HEK293 (cell line): ENCODE data around the gene NFIB.

Source experiments
- CTCF ChIA-PET: fragments of 350-600 bp; formaldehyde crosslinking; extraction: SDS; loops from one replicate; lab custom pipeline; 2021; ENCODE audit warnings: antibody characterized with exemption; lab: Yijun Ruan, JAX
- POLR2A ChIA-PET: fragments of 300-600 bp; formaldehyde crosslinking; extraction: SDS; loops from one replicate; lab custom pipeline; 2020; ENCODE audit warnings: antibody characterized with exemption, inconsistent platforms; lab: Yijun Ruan, JAX
- H3K27ac ChIP-seq: fragments of 200-500 bp; sonication (Bioruptor generic); 2 replicates; pipeline ENCODE4 v1.5.1; 2014; ENCODE audit warnings: low read depth, low read length, control low read depth, inconsistent platforms; ENCODE audit errors: extremely low read depth
- H3K36me3 ChIP-seq, 2 experiments: fragments of 200-500 bp in 1 of 2; sonication (Bioruptor generic) in 1 of 2; 1 replicate in 1 of 2; 2 replicates in 1 of 2; pipeline ENCODE4 v1.5.1; 2014 to 2017; ENCODE audit warnings: inconsistent platforms in 2 of 2, low read length in 2 of 2; ENCODE audit not compliant: control insufficient read depth in 2 of 2, insufficient read depth in 1 of 2
- H3K4me1 ChIP-seq: fragments of 200-500 bp; sonication (Bioruptor generic); 2 replicates; pipeline ENCODE4 v1.5.1; 2014; ENCODE audit warnings: mild to moderate bottlenecking, low read length, inconsistent platforms; ENCODE audit not compliant: control insufficient read depth, insufficient read depth
- H3K4me3 ChIP-seq: 2 replicates; pipeline ENCODE4 v1.5.1; 2011; ENCODE audit warnings: low read depth, mild to moderate bottlenecking, control low read depth, low read length, moderate library complexity
- H3K9me3 ChIP-seq: fragments of 200-500 bp; sonication (Bioruptor generic); 2 replicates; pipeline ENCODE4 v1.5.1; 2014; ENCODE audit warnings: low read depth, low read length, inconsistent platforms; ENCODE audit not compliant: control insufficient read depth, insufficient read depth
- BCL11B ChIP-seq: fragments of 450-650 bp; formaldehyde crosslinking; IDR thresholded peaks from 2 replicates; pipeline ENCODE4 v1.5.1; 2016; ENCODE audit warnings: low read depth, missing biosample characterization, missing genetic modification characterization
- HOXA7 ChIP-seq: sonication (generic); formaldehyde crosslinking; IDR thresholded peaks from 2 replicates; pipeline ENCODE4 v1.8.1; 2022; ENCODE audit warnings: missing genetic modification reagents, borderline replicate concordance
- OVOL3 ChIP-seq: fragments of 450-650 bp; formaldehyde crosslinking; IDR thresholded peaks from 2 replicates; pipeline ENCODE4 v1.5.1; 2016; ENCODE audit warnings: missing biosample characterization, missing genetic modification characterization
- RBAK ChIP-seq: fragments of 450-650 bp; formaldehyde crosslinking; IDR thresholded peaks from 2 replicates; pipeline ENCODE4 v1.5.1; 2016; ENCODE audit warnings: missing biosample characterization, missing genetic modification characterization
- SALL2 ChIP-seq: fragments of 450-650 bp; formaldehyde crosslinking; IDR thresholded peaks from 2 replicates; pipeline ENCODE4 v1.5.0; 2017; ENCODE audit warnings: missing biosample characterization, mild to moderate bottlenecking, missing genetic modification characterization, borderline replicate concordance
- SCRT1 ChIP-seq: fragments of 450-650 bp; formaldehyde crosslinking; IDR thresholded peaks from 2 replicates; pipeline ENCODE4 v1.5.1; 2016; ENCODE audit warnings: missing biosample characterization, missing genetic modification characterization, borderline replicate concordance
- TCF7L2 ChIP-seq: IDR thresholded peaks from 2 replicates; pipeline ENCODE4 v1.6.1; 2011; ENCODE audit warnings: low read depth, mild to moderate bottlenecking, inconsistent platforms, low read length, moderate library complexity, borderline replicate concordance
- ZBTB17 ChIP-seq: fragments of 450-650 bp; formaldehyde crosslinking; IDR thresholded peaks from 2 replicates; pipeline ENCODE4 v1.5.1; 2016; ENCODE audit warnings: missing biosample characterization, missing genetic modification characterization
- ZFP41 ChIP-seq: fragments of 450-650 bp; formaldehyde crosslinking; IDR thresholded peaks from 2 replicates; pipeline ENCODE4 v1.5.1; 2016; ENCODE audit warnings: missing biosample characterization, missing genetic modification characterization, borderline replicate concordance
- ZNF112 ChIP-seq: fragments of 450-650 bp; formaldehyde crosslinking; IDR thresholded peaks from 2 replicates; pipeline ENCODE4 v1.5.0; 2017; ENCODE audit warnings: missing biosample characterization, missing genetic modification characterization
- ZNF138 ChIP-seq: fragments of 450-650 bp; formaldehyde crosslinking; IDR thresholded peaks from 2 replicates; pipeline ENCODE4 v1.5.1; 2016; ENCODE audit warnings: missing biosample characterization, missing genetic modification characterization, borderline replicate concordance
- ZNF146 ChIP-seq: fragments of 450-650 bp; formaldehyde crosslinking; IDR thresholded peaks from 2 replicates; pipeline ENCODE4 v1.5.1; 2016; ENCODE audit warnings: missing biosample characterization, missing genetic modification characterization
- ZNF157 ChIP-seq: fragments of 450-650 bp; formaldehyde crosslinking; IDR thresholded peaks from 2 replicates; pipeline ENCODE4 v1.5.1; 2016; ENCODE audit warnings: missing biosample characterization, missing genetic modification characterization
- ZNF266 ChIP-seq: fragments of 450-650 bp; formaldehyde crosslinking; IDR thresholded peaks from 2 replicates; pipeline ENCODE4 v1.5.1; 2016; ENCODE audit warnings: missing biosample characterization, missing genetic modification characterization, low read depth
- ZNF354C ChIP-seq: fragments of 450-650 bp; formaldehyde crosslinking; IDR thresholded peaks from 2 replicates; pipeline ENCODE4 v1.5.1; 2016; ENCODE audit warnings: missing biosample characterization, missing genetic modification characterization, low read depth, borderline replicate concordance
- ZNF366 ChIP-seq: fragments of 450-650 bp; formaldehyde crosslinking; conservative IDR thresholded peaks from 2 replicates; pipeline ENCODE4 v1.5.1; 2016; ENCODE audit warnings: missing biosample characterization, missing genetic modification characterization
- ZNF394 ChIP-seq: fragments of 450-650 bp; formaldehyde crosslinking; IDR thresholded peaks from 2 replicates; pipeline ENCODE4 v1.5.1; 2016; ENCODE audit warnings: missing biosample characterization, missing genetic modification characterization, mild to moderate bottlenecking, moderate library complexity, borderline replicate concordance
- ZNF521 ChIP-seq: fragments of 450-650 bp; formaldehyde crosslinking; IDR thresholded peaks from 2 replicates; pipeline ENCODE4 v1.5.1; 2017; ENCODE audit warnings: missing biosample characterization, mild to moderate bottlenecking, missing genetic modification characterization
- ZNF600 ChIP-seq: fragments of 450-650 bp; formaldehyde crosslinking; IDR thresholded peaks from 2 replicates; pipeline ENCODE4 v1.5.1; 2016; ENCODE audit warnings: missing biosample characterization, missing genetic modification characterization
- ZNF626 ChIP-seq: fragments of 450-650 bp; sonication (Bioruptor Pico); formaldehyde crosslinking; IDR thresholded peaks from 2 replicates; pipeline ENCODE4 v1.5.1; 2018; ENCODE audit warnings: missing biosample characterization, missing genetic modification characterization, inconsistent platforms
- ZNF670 ChIP-seq: fragments of 450-650 bp; formaldehyde crosslinking; IDR thresholded peaks from 2 replicates; pipeline ENCODE4 v1.5.1; 2016; ENCODE audit warnings: missing biosample characterization, missing genetic modification characterization, low read depth
- ZNF837 ChIP-seq: fragments of 450-650 bp; formaldehyde crosslinking; IDR thresholded peaks from 2 replicates; pipeline ENCODE4 v1.5.1; 2016; ENCODE audit warnings: missing biosample characterization, missing genetic modification characterization
- TF ChIP-seq, protein P1 (sequence below): fragments of 450-650 bp; formaldehyde crosslinking; IDR thresholded peaks from 2 replicates; pipeline ENCODE4 v1.5.1; 2016; ENCODE audit warnings: missing biosample characterization, missing genetic modification characterization
- TF ChIP-seq, protein P2 (sequence below): fragments of 450-650 bp; formaldehyde crosslinking; IDR thresholded peaks from 2 replicates; pipeline ENCODE4 v1.5.1; 2016; ENCODE audit warnings: missing biosample characterization, missing genetic modification characterization
- TF ChIP-seq, protein P3 (sequence below): fragments of 450-650 bp; formaldehyde crosslinking; IDR thresholded peaks from 2 replicates; pipeline ENCODE4 v1.5.1; 2016; ENCODE audit warnings: missing biosample characterization, missing genetic modification characterization
- TF ChIP-seq, protein P4 (sequence below): fragments of 450-650 bp; formaldehyde crosslinking; IDR thresholded peaks from 2 replicates; pipeline ENCODE4 v1.5.1; 2016; ENCODE audit warnings: missing biosample characterization, missing genetic modification characterization, borderline replicate concordance
- TF ChIP-seq, protein P5 (sequence below): fragments of 450-650 bp; formaldehyde crosslinking; IDR thresholded peaks from 2 replicates; pipeline ENCODE4 v1.5.1; 2016; ENCODE audit warnings: missing biosample characterization, missing genetic modification characterization

Gene NFIB

DNA sequence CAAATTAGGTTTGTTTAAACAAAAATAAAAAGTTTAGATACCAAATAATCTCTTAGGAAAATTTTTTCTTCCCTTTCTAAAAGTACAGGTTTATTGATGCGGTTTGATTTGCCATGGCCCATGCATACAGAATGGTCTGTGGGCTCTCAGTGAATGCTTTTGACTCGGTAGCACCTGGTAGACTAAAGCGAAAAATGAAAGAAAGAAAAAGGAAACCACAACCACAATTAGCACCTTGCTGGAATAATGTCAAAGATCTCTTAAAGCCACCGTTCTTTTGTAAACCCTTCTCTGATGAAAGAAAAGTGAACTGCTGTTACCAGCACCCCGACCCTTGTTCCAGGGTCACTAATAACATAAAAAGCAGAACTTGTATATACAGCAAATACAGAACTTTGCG is 157.9 kb downstream of the NFIB start (continued):
- TF ChIP-seq, protein P1, sequence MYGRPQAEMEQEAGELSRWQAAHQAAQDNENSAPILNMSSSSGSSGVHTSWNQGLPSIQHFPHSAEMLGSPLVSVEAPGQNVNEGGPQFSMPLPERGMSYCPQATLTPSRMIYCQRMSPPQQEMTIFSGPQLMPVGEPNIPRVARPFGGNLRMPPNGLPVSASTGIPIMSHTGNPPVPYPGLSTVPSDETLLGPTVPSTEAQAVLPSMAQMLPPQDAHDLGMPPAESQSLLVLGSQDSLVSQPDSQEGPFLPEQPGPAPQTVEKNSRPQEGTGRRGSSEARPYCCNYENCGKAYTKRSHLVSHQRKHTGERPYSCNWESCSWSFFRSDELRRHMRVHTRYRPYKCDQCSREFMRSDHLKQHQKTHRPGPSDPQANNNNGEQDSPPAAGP (tag by site-specific recombination), result no peak
- no peak for TF ChIP-seq ZNF670 (tag by site-specific recombination)
- TF ChIP-seq ZNF626, result no peak
- TF ChIP-seq, protein P2, sequence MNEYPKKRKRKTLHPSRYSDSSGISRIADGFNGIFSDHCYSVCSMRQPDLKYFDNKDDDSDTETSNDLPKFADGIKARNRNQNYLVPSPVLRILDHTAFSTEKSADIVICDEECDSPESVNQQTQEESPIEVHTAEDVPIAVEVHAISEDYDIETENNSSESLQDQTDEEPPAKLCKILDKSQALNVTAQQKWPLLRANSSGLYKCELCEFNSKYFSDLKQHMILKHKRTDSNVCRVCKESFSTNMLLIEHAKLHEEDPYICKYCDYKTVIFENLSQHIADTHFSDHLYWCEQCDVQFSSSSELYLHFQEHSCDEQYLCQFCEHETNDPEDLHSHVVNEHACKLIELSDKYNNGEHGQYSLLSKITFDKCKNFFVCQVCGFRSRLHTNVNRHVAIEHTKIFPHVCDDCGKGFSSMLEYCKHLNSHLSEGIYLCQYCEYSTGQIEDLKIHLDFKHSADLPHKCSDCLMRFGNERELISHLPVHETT (tag by site-specific recombination), result no peak
- TF ChIP-seq ZNF157 (tag by site-specific recombination), result no peak
- no peak for TF ChIP-seq ZBTB17 (tag by site-specific recombination)
- TF ChIP-seq, all 188 proteins: peak for 0

DNA sequence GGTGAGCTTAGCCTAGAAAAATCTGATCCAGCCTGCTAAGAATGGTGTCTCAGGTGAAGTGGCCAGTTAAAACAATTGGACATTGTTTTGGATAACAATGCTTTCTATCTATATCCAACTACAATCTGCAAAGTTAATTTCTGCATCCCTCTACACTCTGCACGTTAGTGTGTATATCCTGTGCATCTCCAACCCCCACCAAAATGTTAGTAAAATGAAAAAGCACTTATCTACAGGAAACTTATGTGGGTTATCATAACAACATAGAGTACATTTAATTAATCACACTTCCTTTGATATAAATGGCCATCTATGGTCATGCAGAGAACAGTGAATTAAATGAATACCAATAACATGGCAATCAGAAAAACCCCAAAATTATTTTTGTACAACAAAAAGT is 158.7 kb downstream of the NFIB start:
- CTCF ChIA-PET, result no interaction called here
- H3K27ac ChIP-seq, result no peak overlapping the region

DNA sequence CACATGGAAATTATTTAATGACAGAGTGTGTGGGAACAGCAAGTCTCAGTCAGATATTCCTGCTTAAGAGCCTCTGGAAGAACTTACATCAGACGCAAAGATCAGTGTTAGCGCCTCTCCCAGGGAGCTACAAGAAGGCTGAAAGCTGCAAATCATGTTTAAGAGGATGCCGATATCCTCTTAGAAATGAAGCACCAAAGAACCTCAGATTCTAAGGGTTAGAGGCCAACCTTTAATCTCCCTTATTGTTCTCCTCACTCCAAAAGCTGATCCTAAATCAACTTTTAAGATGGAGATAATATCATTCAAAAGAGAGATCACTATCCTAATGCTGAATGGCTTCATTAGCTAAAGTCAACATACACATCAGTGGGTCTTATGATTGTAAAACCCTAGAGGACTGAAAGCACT is 160.6 kb downstream of the NFIB start:
- ChIA-PET POLR2A (no interaction called here), CTCF (no interaction called here)
- Histone ChIP-seq H3K36me3 (no peaks in the 10 kb centered on the region; a peak in 1 of 3 replicates), H3K27ac (no peak overlapping the region), H3K9me3 (no peaks in the 10 kb centered on the region), H3K4me3 (no peak overlapping the region), H3K4me1 (peaks cover 11% of the 10 kb centered on the region)
- TF ChIP-seq ZNF146 (peak; percentile 15; the same call in 1 of the 2 replicates), ZNF112 (tag by site-specific recombination) (no peak), TCF7L2 (peak; percentile 99), ZNF394 (tag by site-specific recombination) (no peak; the same call in 1 of the 2 replicates), ZFP41 (tag by site-specific recombination) (no peak), HOXA7 (CRISPR knock-in tag) (no peak), ZNF366 (tag by site-specific recombination) (peak; percentile 59; the same call in 1 of the 2 replicates), ZNF266 (tag by site-specific recombination) (no peak), RBAK (tag by site-specific recombination) (no peak)
- TF ChIP-seq, protein P3, sequence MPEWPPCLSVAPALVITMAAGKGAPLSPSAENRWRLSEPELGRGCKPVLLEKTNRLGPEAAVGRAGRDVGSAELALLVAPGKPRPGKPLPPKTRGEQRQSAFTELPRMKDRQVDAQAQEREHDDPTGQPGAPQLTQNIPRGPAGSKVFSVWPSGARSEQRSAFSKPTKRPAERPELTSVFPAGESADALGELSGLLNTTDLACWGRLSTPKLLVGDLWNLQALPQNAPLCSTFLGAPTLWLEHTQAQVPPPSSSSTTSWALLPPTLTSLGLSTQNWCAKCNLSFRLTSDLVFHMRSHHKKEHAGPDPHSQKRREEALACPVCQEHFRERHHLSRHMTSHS (tag by site-specific recombination), result no peak
- TF ChIP-seq, protein P4, sequence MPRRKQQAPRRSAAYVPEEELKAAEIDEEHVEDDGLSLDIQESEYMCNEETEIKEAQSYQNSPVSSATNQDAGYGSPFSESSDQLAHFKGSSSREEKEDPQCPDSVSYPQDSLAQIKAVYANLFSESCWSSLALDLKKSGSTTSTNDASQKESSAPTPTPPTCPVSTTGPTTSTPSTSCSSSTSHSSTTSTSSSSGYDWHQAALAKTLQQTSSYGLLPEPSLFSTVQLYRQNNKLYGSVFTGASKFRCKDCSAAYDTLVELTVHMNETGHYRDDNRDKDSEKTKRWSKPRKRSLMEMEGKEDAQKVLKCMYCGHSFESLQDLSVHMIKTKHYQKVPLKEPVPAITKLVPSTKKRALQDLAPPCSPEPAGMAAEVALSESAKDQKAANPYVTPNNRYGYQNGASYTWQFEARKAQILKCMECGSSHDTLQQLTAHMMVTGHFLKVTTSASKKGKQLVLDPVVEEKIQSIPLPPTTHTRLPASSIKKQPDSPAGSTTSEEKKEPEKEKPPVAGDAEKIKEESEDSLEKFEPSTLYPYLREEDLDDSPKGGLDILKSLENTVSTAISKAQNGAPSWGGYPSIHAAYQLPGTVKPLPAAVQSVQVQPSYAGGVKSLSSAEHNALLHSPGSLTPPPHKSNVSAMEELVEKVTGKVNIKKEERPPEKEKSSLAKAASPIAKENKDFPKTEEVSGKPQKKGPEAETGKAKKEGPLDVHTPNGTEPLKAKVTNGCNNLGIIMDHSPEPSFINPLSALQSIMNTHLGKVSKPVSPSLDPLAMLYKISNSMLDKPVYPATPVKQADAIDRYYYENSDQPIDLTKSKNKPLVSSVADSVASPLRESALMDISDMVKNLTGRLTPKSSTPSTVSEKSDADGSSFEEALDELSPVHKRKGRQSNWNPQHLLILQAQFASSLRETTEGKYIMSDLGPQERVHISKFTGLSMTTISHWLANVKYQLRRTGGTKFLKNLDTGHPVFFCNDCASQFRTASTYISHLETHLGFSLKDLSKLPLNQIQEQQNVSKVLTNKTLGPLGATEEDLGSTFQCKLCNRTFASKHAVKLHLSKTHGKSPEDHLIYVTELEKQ (tag by site-specific recombination), result peak; percentile 81

More for the DNA sequence above, 158.7 kb downstream of the NFIB start:
- H3K4me3 ChIP-seq, result no peak overlapping the region
- TF ChIP-seq BCL11B (tag by site-specific recombination) (no peak), ZNF521 (tag by site-specific recombination) (no peak), ZNF354C (tag by site-specific recombination) (no peak), ZNF837 (tag by site-specific recombination) (no peak), OVOL3 (tag by site-specific recombination) (no peak), SCRT1 (tag by site-specific recombination) (no peak), SALL2 (tag by site-specific recombination) (no peak), ZNF138 (tag by site-specific recombination) (no peak), ZNF600 (no peak)
- TF ChIP-seq, protein P5, sequence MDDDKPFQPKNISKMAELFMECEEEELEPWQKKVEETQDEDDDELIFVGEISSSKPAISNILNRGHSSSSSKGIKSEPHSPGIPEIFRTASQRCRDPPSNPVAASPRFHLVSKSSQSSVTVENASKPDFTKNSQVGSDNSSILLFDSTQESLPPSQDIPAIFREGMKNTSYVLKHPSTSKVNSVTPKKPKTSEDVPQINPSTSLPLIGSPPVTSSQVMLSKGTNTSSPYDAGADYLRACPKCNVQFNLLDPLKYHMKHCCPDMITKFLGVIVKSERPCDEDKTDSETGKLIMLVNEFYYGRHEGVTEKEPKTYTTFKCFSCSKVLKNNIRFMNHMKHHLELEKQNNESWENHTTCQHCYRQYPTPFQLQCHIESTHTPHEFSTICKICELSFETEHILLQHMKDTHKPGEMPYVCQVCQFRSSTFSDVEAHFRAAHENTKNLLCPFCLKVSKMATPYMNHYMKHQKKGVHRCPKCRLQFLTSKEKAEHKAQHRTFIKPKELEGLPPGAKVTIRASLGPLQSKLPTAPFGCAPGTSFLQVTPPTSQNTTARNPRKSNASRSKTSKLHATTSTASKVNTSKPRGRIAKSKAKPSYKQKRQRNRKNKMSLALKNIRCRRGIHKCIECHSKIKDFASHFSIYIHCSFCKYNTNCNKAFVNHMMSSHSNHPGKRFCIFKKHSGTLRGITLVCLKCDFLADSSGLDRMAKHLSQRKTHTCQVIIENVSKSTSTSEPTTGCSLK (tag by site-specific recombination), result no peak
- TF ChIP-seq, protein P2 (tag by site-specific recombination), result no peak
- H3K9me3 ChIP-seq, result no peaks in the 10 kb centered on the region
- peaks cover 18% of the 10 kb centered on the region for H3K4me1 ChIP-seq
- POLR2A ChIA-PET, result no interaction called here
- no peaks in the 10 kb centered on the region; a peak in 1 of 3 replicates for H3K36me3 ChIP-seq
